ENCODE data around the gene TRPM7. TPM values are rescaled to one million over a fixed set of nuclear protein-coding genes. Genes with fewer than 3 reads are reported as not detected.
A peak's percentile ranks its signal among the peaks of the same experiment; 100 is the strongest.

TRPM7 gene
- polyA plus RNA-seq (2011; rRNA removed) (39.2 and 47.8 TPM in 2 replicates), polyA plus RNA-seq (2017; fragmentation: RNase III; extraction: RNeasy Plus Mini Kit Qiagen cat#74134 plus additional on column Dnase treatment) (25.7 to 28.9 TPM (median 27.3 TPM) in 3 replicates), polyA minus RNA-seq (2011; rRNA and poly(A)+ RNA removed) (21.0 and 24.5 TPM in 2 replicates)
- 6.8 and 7.2 TPM in 2 replicates for polyA plus RNA-seq (2012; cell fraction: cytosol; rRNA removed)
- 6.1 and 11.0 TPM in 2 replicates for polyA plus RNA-seq (2012; cell fraction: nucleus; rRNA removed)

- Histone ChIP-seq H3K27ac (peak within 1 kb of the TSS; percentile 85 to 93), H3K4me2 (peak within 1 kb of the TSS; percentile 82), H3K4me3 (peak within 1 kb of the TSS; percentile 71), H3K4me1 (peaks cover 22% of the 10 kb centered on the region), H3K9me3 (no peaks in the 10 kb centered on the region)
- no peak for FAIRE-seq
- 2% methylated on average over 33 of the region's 80 CpGs for WGBS (ENCODE audit: missing lambda C conversion rate)
- POLR2A ChIA-PET, result interaction anchor here (1.1 to 1.9 kb wide), 7 partner anchors 10 to 332 kb away, joined by 3 to 7 read pairs (median 6); partner anchors contain the start of genes GABPB1 and SPPL2A
- DNase-seq (ENCODE audit: low read depth in 1 of 2, low spot score in 1 of 2), result peak; percentile 89 to 93
- CTCF ChIA-PET, result interaction anchor here (1.0 to 3.2 kb wide), 6 partner anchors 11 to 200 kb away, joined by 3 to 15 read pairs (median 6); no protein-coding TSS in a partner anchor
- ATAC-seq, result peak; percentile 91
- TF ChIP-seq CEBPB (IDR thresholded peaks at IDR 0.05) (peak; percentile 90 to 97), HES2 (IDR thresholded peaks at IDR 0.05) (no peak), PHF8 (IDR thresholded peaks at IDR 0.05; ENCODE audit: borderline replicate concordance, low read depth) (peak; percentile 70), KDM1A (IDR thresholded peaks at IDR 0.05; ENCODE audit: low read depth) (no peak), RARB (CRISPR knock-in tag; IDR thresholded peaks at IDR 0.05) (no peak), USF2 (IDR thresholded peaks at IDR 0.05) (peak; percentile 70), NR3C1 (IDR thresholded peaks at IDR 0.05) (no peak), BHLHE40 (IDR thresholded peaks at IDR 0.05; ENCODE audit: low read depth, low read length) (peak; percentile 89), EP300 (IDR thresholded peaks at IDR 0.05) (no peak), ESRRA (IDR thresholded peaks at IDR 0.05; ENCODE audit: borderline replicate concordance, low read length) (peak; percentile 29; the same call in 1 of the 2 replicates), ATOH8 (CRISPR knock-in tag; IDR thresholded peaks at IDR 0.05; ENCODE audit: low read depth) (peak; percentile 53; the same call in 1 of the 2 replicates), SREBF2 (IDR thresholded peaks at IDR 0.05) (no peak), JUNB (IDR thresholded peaks at IDR 0.05) (no peak), RAD21 (conservative IDR thresholded peaks at IDR 0.05 in 1 of 2, IDR thresholded peaks at IDR 0.05 in 1 of 2) (no peak), HMGXB4 (CRISPR knock-in tag; IDR thresholded peaks at IDR 0.05; ENCODE audit: borderline replicate concordance) (peak; percentile 16; the same call in 1 of the 2 replicates), ZFP36 (IDR thresholded peaks at IDR 0.05; ENCODE audit: borderline replicate concordance, partially characterized antibody) (no peak), MAFK (IDR thresholded peaks at IDR 0.05; ENCODE audit: partially characterized antibody) (peak; percentile 72), MAX (IDR thresholded peaks at IDR 0.05) (peak; percentile 98), EHMT2 (IDR thresholded peaks at IDR 0.05; ENCODE audit: low read depth) (no peak), MAZ (IDR thresholded peaks at IDR 0.05; ENCODE audit: borderline replicate concordance, low read depth, low read length) (0 out of 2 replicates have a peak, but pooled peaks have one; percentile 41), JUN (IDR thresholded peaks at IDR 0.05) (peak; percentile 96 to 97), CHD2 (IDR thresholded peaks at IDR 0.05; ENCODE audit: low read length, partially characterized antibody) (no peak), KDM5A (IDR thresholded peaks at IDR 0.05) (no peak), HOXA7 (CRISPR knock-in tag; IDR thresholded peaks at IDR 0.05) (no peak), HEYL (CRISPR knock-in tag; IDR thresholded peaks at IDR 0.05) (no peak), HOXB5 (CRISPR knock-in tag; IDR thresholded peaks at IDR 0.05) (peak; percentile 82), BCL3 (IDR thresholded peaks at IDR 0.05) (peak; percentile 90; the same call in 2 of the 3 replicates), POLR2AphosphoS2 (conservative IDR thresholded peaks at IDR 0.05; ENCODE audit: low read length) (no peak), CBX2 (IDR thresholded peaks at IDR 0.05; ENCODE audit: borderline replicate concordance, low read depth) (no peak), POLR2A (IDR thresholded peaks at IDR 0.05; ENCODE audit: low read length) (peak; percentile 93), ZSCAN20 (CRISPR knock-in tag; IDR thresholded peaks at IDR 0.05) (no peak), MYC (IDR thresholded peaks at IDR 0.05; ENCODE audit: borderline replicate concordance, low read length) (peak; percentile 92), RNF2 (IDR thresholded peaks at IDR 0.05; ENCODE audit: borderline replicate concordance, low read depth) (no peak), SMC3 (IDR thresholded peaks at IDR 0.05) (no peak), RCOR1 (IDR thresholded peaks at IDR 0.05; ENCODE audit: low read depth, low read length) (no peak)
Observed at GRCh38 chr15:50686469-50687301, at the start of gene TRPM7. TSS of gene TRPM7 (minus strand) at chr15:50686797. CDS start at chr15:50686533, 264 bp downstream.

All from A549 (cell line).